Measurements from ENCODE around the gene TNFRSF8. TPM values are rescaled to one million over a fixed set of nuclear protein-coding genes. Genes with fewer than 3 reads are reported as not detected.
"Not testable (repeated sequence)": the region's sequence is repeated elsewhere in the genome, so short reads cannot be mapped to it uniquely, and the experiment has no call there.

Gene TNFRSF8
- total and polyA plus RNA-seq, 12 donors: 0.17 to 0.61 (median 0.42) TPM; not detected in 1

DNA sequence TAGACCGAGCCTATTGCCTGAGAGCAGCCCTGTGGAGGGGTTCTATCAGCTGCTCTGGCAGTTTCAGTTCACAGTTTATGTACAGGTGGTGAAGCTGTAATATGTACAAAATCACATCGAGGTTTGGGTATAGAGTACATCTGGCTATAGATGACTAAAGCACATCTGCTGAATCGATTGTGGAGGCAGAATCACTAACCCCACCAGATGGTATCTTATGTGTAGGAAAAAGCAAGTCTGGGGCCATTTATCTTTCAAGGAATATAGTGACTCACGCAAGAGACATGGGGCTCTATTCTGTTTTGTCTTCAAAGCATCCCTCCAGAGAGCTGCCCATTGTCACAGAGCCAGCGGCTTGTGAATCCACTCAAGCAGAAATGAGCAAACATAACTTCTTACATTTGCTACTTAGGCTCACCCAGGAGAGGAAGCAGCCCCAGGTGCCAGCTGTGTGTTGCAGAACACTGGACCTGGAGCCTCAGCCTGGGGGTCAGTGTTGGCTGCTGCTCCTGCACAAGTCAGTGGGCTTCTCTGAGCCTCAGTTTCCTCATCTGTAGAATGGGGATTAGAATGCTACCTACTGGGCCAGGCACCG lies 22.5 kb upstream of the TNFRSF8 start:
- 75 to 96% (median 81%) methylated on average over 4 to 6 of the region's 6 CpGs for WGBS, 4 donors
- intact Hi-C loops (cut with DNase I): no loop called here

DNA sequence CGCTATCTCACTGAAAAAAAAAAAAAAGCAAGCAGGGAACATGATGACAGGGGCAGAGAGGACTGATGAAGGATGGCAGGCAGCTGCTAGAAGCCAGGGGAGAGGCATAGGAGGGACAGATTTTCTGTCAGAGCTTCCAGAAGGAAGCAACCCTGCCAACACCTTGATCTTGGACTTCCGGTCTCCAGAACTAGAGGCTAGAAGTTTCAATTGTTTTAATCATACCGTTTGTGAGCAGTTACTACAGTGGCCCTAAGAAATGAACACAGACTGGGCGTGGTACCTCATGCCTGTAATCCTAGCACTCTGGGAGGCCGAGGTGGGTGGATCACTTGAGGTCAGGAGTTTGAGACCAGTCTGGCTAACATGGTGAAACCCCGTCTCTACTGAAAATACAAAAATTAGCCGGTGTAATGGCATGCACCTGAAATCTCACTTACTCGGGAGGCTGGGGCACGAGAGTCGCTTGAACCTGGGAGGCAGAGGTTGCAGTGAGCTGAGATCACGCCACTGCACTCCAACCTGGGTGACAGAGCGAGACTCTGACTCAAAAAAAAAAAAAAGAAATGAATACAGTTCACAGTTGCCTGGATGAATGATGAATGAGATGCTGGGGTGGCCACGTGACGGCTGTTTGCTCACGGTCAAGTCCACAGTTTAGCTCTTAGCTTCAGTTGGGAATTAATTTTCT lies 18.8 kb upstream of the TNFRSF8 start:
- H3K36me3 ChIP-seq (replicated peaks in 1 of 2); intact Hi-C loops (cut with DNase I); H3K4me3 ChIP-seq; H3K27ac ChIP-seq; H3K9me3 ChIP-seq (replicated peaks in 1 of 3); H3K27me3 ChIP-seq; H3K4me1 ChIP-seq (replicated peaks in 1 of 2): not testable (repeated sequence)
- peak in 2 of 7 donors; percentile 42 to 45 for DNase-seq
- 69 to 84% (median 73%) methylated on average over 14 to 15 of the region's 15 CpGs for WGBS, 4 donors

More for the DNA sequence above, 22.5 kb upstream of the TNFRSF8 start:
- Histone ChIP-seq H3K36me3 (replicated peaks in 1 of 2) (no peaks in the 10 kb centered on the region), H3K4me1 (replicated peaks in 1 of 2) (no peaks in the 10 kb centered on the region), H3K4me3 (no peak overlapping the region), H3K27ac (no peak overlapping the region), H3K27me3 (no peaks in the 10 kb centered on the region), H3K9me3 (replicated peaks in 1 of 3) (no peaks in the 10 kb centered on the region)
- no peak for DNase-seq
- no peak for TF ChIP-seq POLR2A (IDR thresholded peaks at IDR 0.05)
- TF ChIP-seq, protein P1, sequence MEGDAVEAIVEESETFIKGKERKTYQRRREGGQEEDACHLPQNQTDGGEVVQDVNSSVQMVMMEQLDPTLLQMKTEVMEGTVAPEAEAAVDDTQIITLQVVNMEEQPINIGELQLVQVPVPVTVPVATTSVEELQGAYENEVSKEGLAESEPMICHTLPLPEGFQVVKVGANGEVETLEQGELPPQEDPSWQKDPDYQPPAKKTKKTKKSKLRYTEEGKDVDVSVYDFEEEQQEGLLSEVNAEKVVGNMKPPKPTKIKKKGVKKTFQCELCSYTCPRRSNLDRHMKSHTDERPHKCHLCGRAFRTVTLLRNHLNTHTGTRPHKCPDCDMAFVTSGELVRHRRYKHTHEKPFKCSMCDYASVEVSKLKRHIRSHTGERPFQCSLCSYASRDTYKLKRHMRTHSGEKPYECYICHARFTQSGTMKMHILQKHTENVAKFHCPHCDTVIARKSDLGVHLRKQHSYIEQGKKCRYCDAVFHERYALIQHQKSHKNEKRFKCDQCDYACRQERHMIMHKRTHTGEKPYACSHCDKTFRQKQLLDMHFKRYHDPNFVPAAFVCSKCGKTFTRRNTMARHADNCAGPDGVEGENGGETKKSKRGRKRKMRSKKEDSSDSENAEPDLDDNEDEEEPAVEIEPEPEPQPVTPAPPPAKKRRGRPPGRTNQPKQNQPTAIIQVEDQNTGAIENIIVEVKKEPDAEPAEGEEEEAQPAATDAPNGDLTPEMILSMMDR (IDR thresholded peaks at IDR 0.05): no peak

DNA sequence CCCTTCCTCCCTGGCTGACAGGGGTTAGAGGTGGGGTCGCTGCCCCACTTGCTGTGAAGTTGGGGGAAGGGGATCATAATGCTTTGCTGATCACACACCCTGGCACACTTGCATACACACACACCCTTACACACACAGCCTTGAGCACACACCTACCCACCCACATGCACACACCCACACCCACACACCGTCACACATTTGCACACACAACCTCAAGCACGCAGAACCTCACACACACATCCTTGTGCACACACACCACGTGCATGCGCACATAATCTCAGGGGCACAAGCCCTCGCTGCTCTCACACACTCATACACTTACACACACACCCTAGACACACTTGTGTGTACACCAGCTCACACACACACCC lies 16.4 kb upstream of the TNFRSF8 start:
- intact Hi-C loops (cut with DNase I): no loop called here
- no peaks in the 10 kb centered on the region for H3K36me3 ChIP-seq (replicated peaks in 1 of 2)
- no peak overlapping the region for H3K27ac ChIP-seq
- no peak for DNase-seq
- H3K27me3 ChIP-seq: no peaks in the 10 kb centered on the region
- TF ChIP-seq, protein P1 (IDR thresholded peaks at IDR 0.05): no peak
- no peak for TF ChIP-seq POLR2A (IDR thresholded peaks at IDR 0.05)
- no peaks in the 10 kb centered on the region for H3K9me3 ChIP-seq (replicated peaks in 1 of 3)
- H3K4me3 ChIP-seq: no peak overlapping the region
- peaks cover 0 to 2% of the 10 kb centered on the region in 2 donors for H3K4me1 ChIP-seq (replicated peaks in 1 of 2)
- 87 to 91% (median 88%) methylated on average over 5 to 6 of the region's 6 CpGs for WGBS, 4 donors

GRCh38 chr1:12047120-12047876 lies 15.8 kb upstream of the TNFRSF8 start:
- no peaks in the 10 kb centered on the region for H3K27me3 ChIP-seq
- H3K27ac ChIP-seq: no peak overlapping the region
- DNase-seq: no peak
- no peaks in the 10 kb centered on the region for H3K36me3 ChIP-seq (replicated peaks in 1 of 2)
- 51 to 67% (median 63%) methylated on average over 17 to 18 of the region's 18 CpGs for WGBS, 4 donors
- H3K9me3 ChIP-seq (replicated peaks in 1 of 3): no peaks in the 10 kb centered on the region
- no peak for TF ChIP-seq POLR2A (IDR thresholded peaks at IDR 0.05)
- TF ChIP-seq, protein P1 (IDR thresholded peaks at IDR 0.05): no peak
- H3K4me1 ChIP-seq (replicated peaks in 1 of 2): peaks cover 2 to 6% of the 10 kb centered on the region in 2 donors
- no peak overlapping the region for H3K4me3 ChIP-seq
- intact Hi-C loops (cut with DNase I): no loop called here

Measured in adrenal gland (tissue), 12 donors.